CD4-positive, alpha-beta T cell (primary cell): ENCODE measurements around the gene TYROBP. TPM values are rescaled to one million over a fixed set of nuclear protein-coding genes. Genes with fewer than 3 reads are reported as not detected.
A peak's percentile ranks its signal among the peaks of the same experiment; 100 is the strongest.

ENCODE experiments used
- ATAC-seq: fragments of 200-7000 bp; cut with Tn5 transposase; one replicate; pipeline ENCODE4 v1.10.0; 2022; ENCODE audit warnings: mild to moderate bottlenecking; ENCODE audit not compliant: poor library complexity
- CTCF ChIA-PET: fragments of 350-600 bp; sonication (Branson Sonifier 250); formaldehyde crosslinking; loops from one replicate; lab custom pipeline; 2021; ENCODE audit warnings: antibody characterized with exemption, inconsistent platforms; lab: Charles Lee
- POLR2A ChIA-PET: fragments of 350-600 bp; sonication (Branson Sonifier 250); formaldehyde crosslinking; loops from one replicate; lab custom pipeline; 2021; ENCODE audit warnings: antibody characterized with exemption, inconsistent platforms; lab: Charles Lee
- DNase-seq, 14 experiments: peaks; one replicate each; pipeline ENCODE4 v3.0.0-alpha.2; 2013 to 2020; ENCODE audit warnings: mixed read lengths in 2 of 14
- H3K27ac ChIP-seq, 2 donors: one replicate each; pipeline versions ENCODE4 v1.5.1 to v1.7.0; 2013; ENCODE audit warnings: low read length in 2 of 2, low read depth in 1 of 2, mild to moderate bottlenecking in 1 of 2
- H3K27me3 ChIP-seq, 2 experiments: 1 replicate in 1 of 2; 2 replicates in 1 of 2; pipeline versions ENCODE4 v1.6.1 to v1.7.0; 2013; ENCODE audit warnings: low read length in 2 of 2, control low read depth in 1 of 2, mild to moderate bottlenecking in 1 of 2, moderate library complexity in 1 of 2; ENCODE audit not compliant: insufficient read depth in 2 of 2, control insufficient read depth in 1 of 2
- H3K36me3 ChIP-seq: one replicate; pipeline ENCODE4 v1.6.1; 2013; ENCODE audit warnings: low read length, control low read depth; ENCODE audit not compliant: insufficient read depth
- H3K4me1 ChIP-seq: one replicate; pipeline ENCODE4 v1.6.1; 2013; ENCODE audit warnings: low read length, control low read depth; ENCODE audit not compliant: insufficient read depth
- H3K4me3 ChIP-seq: one replicate; pipeline ENCODE4 v1.5.1; 2013; ENCODE audit warnings: mild to moderate bottlenecking, low read length, moderate library complexity
- H3K9me3 ChIP-seq, 2 experiments: 1 replicate in 1 of 2; 2 replicates in 1 of 2; pipeline versions ENCODE4 v1.6.1 to v1.7.0; 2013; ENCODE audit warnings: low read length in 2 of 2, mild to moderate bottlenecking in 2 of 2, control low read depth in 1 of 2, moderate library complexity in 1 of 2; ENCODE audit not compliant: control insufficient read depth in 1 of 2, insufficient read depth in 1 of 2
- H3K27ac Mint-ChIP-seq: one replicate; pipeline ENCODE4 v1.8.0; 2020; ENCODE audit warnings: mixed read lengths
- H3K27me3 Mint-ChIP-seq: one replicate; pipeline ENCODE4 v1.8.0; 2021; ENCODE audit warnings: mixed read lengths
- H3K36me3 Mint-ChIP-seq: one replicate; pipeline ENCODE4 v1.8.0; 2021; ENCODE audit warnings: low read depth, mixed read lengths
- H3K4me1 Mint-ChIP-seq: one replicate; pipeline ENCODE4 v1.8.0; 2021; ENCODE audit warnings: low read depth, mixed read lengths
- H3K4me3 Mint-ChIP-seq: one replicate; pipeline ENCODE4 v1.8.0; 2020; ENCODE audit warnings: mild to moderate bottlenecking, mixed read lengths
- H3K9me3 Mint-ChIP-seq: one replicate; pipeline ENCODE4 v1.8.0; 2020; ENCODE audit warnings: mixed read lengths
- CTCF ChIP-seq: fragments of 200-600 bp; IDR thresholded peaks from one replicate; pipeline ENCODE4 v1.8.0; 2022; ENCODE audit warnings: antibody characterized with exemption, mild to moderate bottlenecking
- intact Hi-C, 2 experiments: fragments of 100-400 bp; cut with DNase I in 1 of 2; cut with micrococcal nuclease in 1 of 2; formaldehyde crosslinking; loops; one replicate each; pipeline versions ENCODE4 v1.15.1 to v1.9.0; 2023 to 2025; cut with DNase I, micrococcal nuclease
- total RNA-seq, 174 experiments: library from RNA in 2 of 174; stranded (reverse) in 2 of 174; gene quantifications; one replicate each; pipeline ENCODE4 v1.2.3 and lab custom pipeline; 2021 to 2026

Gene TYROBP
- total RNA-seq, 2 experiments from 2014 or later = 6.0 to 7.6 TPM

- no peaks in the 10 kb centered on the region for H3K9me3 ChIP-seq
- Mint-ChIP-seq H3K4me1 (peaks cover 43% of the 10 kb centered on the region), H3K27ac (peak overlapping the region; percentile 9), H3K4me3 (peak overlapping the region; percentile 90), H3K36me3 (peaks cover 20% of the 10 kb centered on the region), H3K9me3 (no peaks in the 10 kb centered on the region), H3K27me3 (no peaks in the 10 kb centered on the region)
- peaks cover 42% of the 10 kb centered on the region for H3K4me1 ChIP-seq
- peaks cover 8% of the 10 kb centered on the region for H3K36me3 ChIP-seq
- H3K4me3 ChIP-seq = peak overlapping the region; percentile 74
- peak overlapping the region; percentile 22 to 41 for H3K27ac ChIP-seq
- POLR2A ChIA-PET = interaction anchor here (0.6 to 1.6 kb wide), 5 partner anchors 10 to 1843 kb away, joined by 3 to 5 read pairs (median 3); no protein-coding TSS in a partner anchor
- TF ChIP-seq CTCF = no peak
- intact Hi-C loops = loop anchor here in 1 of 2 experiments (1.0 to 10.0 kb wide), 2 partner anchors 162 to 189 kb away; partner anchors contain the start of genes ARHGAP33 and LIN37
- no peaks in the 10 kb centered on the region for H3K27me3 ChIP-seq
- CTCF ChIA-PET = interaction anchor here (0.9 to 1.6 kb wide), 2 partner anchors 22 to 54 kb away, joined by 3 to 6 read pairs; no protein-coding TSS in a partner anchor
- DNase-seq = no peak
- no peak for ATAC-seq
These were observed 28.7 kb upstream of the TYROBP start for GRCh38 chr19:35936738-35937268.

- CTCF ChIA-PET = no interaction called here
- ATAC-seq (no peak), DNase-seq (peak in 12 of 14 experiments; percentile 19 to 76 (median 53))
- Mint-ChIP-seq H3K36me3 (peaks cover 16% of the 10 kb centered on the region), H3K27me3 (no peaks in the 10 kb centered on the region), H3K4me3 (peak within 1 kb of the TSS; percentile 93), H3K27ac (peak within 1 kb of the TSS; percentile 31), H3K9me3 (no peaks in the 10 kb centered on the region), H3K4me1 (peaks cover 47% of the 10 kb centered on the region)
- POLR2A ChIA-PET = interaction anchor here (1.1 kb wide), 1 partner anchor 54 kb away, joined by 3 read pairs; no protein-coding TSS in a partner anchor
- intact Hi-C loops = loop anchor here in 1 of 2 experiments (1.0 to 10.0 kb wide), 2 partner anchors 161 to 188 kb away; partner anchors contain the start of genes ARHGAP33 and LIN37
- no peaks in the 10 kb centered on the region for H3K9me3 ChIP-seq
- TF ChIP-seq CTCF = no peak
- H3K4me3 ChIP-seq = peak within 1 kb of the TSS; percentile 74
- H3K36me3 ChIP-seq = peaks cover 8% of the 10 kb centered on the region
- H3K4me1 ChIP-seq = peaks cover 47% of the 10 kb centered on the region
- H3K27me3 ChIP-seq = no peaks in the 10 kb centered on the region
- peak within 1 kb of the TSS; percentile 22 to 41 for H3K27ac ChIP-seq
These were observed 28.0 kb upstream of the TYROBP start, which contains the start of gene LRFN3 for GRCh38 chr19:35935911-35936737. Gene LRFN3, plus strand, starts transcription at chr19:35936374. Its CDS starts 3,052 bp downstream, at chr19:35939426.

GRCh38 chr19:35932291-35932936 lies 24.3 kb upstream of the TYROBP start:
- intact Hi-C loops = loop anchor here in 1 of 2 experiments (10.0 kb wide), 1 partner anchor 158 kb away; the partner anchor contains the start of gene ARHGAP33
- H3K27ac ChIP-seq = no peak overlapping the region

More at GRCh38 chr19:35932291-35932936, 24.3 kb upstream of the TYROBP start:
- peak overlapping the region; percentile 90 for H3K27ac Mint-ChIP-seq
- peaks cover 58% of the 10 kb centered on the region for H3K4me1 ChIP-seq
- no peak overlapping the region for H3K4me3 Mint-ChIP-seq
- CTCF ChIA-PET = interaction anchor here (0.6 to 2.9 kb wide), 7 partner anchors 26 to 59 kb away, joined by 3 to 44 read pairs (median 4); no protein-coding TSS in a partner anchor
- peaks cover 38% of the 10 kb centered on the region for H3K4me1 Mint-ChIP-seq
- H3K36me3 ChIP-seq = no peaks in the 10 kb centered on the region
- H3K27me3 Mint-ChIP-seq = no peaks in the 10 kb centered on the region
- POLR2A ChIA-PET = interaction anchor here (1.6 to 3.3 kb wide), 4 partner anchors 29 to 188 kb away, joined by 3 to 33 read pairs (median 22); partner anchors contain the start of genes HCST and NFKBID
- TF ChIP-seq CTCF = no peak
- H3K27me3 ChIP-seq = no peaks in the 10 kb centered on the region
- no peaks in the 10 kb centered on the region for H3K9me3 Mint-ChIP-seq
- DNase-seq (no peak), ATAC-seq (no peak)
- H3K9me3 ChIP-seq = no peaks in the 10 kb centered on the region
- H3K4me3 ChIP-seq = no peak overlapping the region
- H3K36me3 Mint-ChIP-seq = no peaks in the 10 kb centered on the region
